Natural killer cell (primary cell): ENCODE measurements around the gene NDUFS5. TPM values are rescaled to one million over a fixed set of nuclear protein-coding genes. Genes with fewer than 3 reads are reported as not detected.

Source experiments
- ATAC-seq, 3 donors: fragments of 150-1000 bp in 2 of 3; fragments of 200-7000 bp in 1 of 3; cut with Tn5 transposase; 1 replicate in 1 of 3; 2 replicates in 2 of 3; pipeline ENCODE4 v1.10.0; 2021; ENCODE audit warnings: mild to moderate bottlenecking in 2 of 3, moderate library complexity in 2 of 3
- DNase-seq, 2 donors: peaks; one replicate each; pipeline versions ENCODE4 v3.0.0 to v3.0.0-alpha.2; 2013 to 2021; ENCODE audit warnings: mixed read lengths in 1 of 2
- H3K27ac ChIP-seq: one replicate; pipeline ENCODE4 v1.5.1; 2013; ENCODE audit warnings: mild to moderate bottlenecking, low read length
- H3K27me3 ChIP-seq: one replicate; pipeline ENCODE4 v1.6.1; 2013; ENCODE audit warnings: low read length; ENCODE audit not compliant: control insufficient read depth, insufficient read depth
- H3K36me3 ChIP-seq: one replicate; pipeline ENCODE4 v1.6.1; 2013; ENCODE audit warnings: low read length; ENCODE audit not compliant: control insufficient read depth, insufficient read depth
- H3K4me1 ChIP-seq: one replicate; pipeline ENCODE4 v1.6.1; 2013; ENCODE audit warnings: low read length; ENCODE audit not compliant: control insufficient read depth, insufficient read depth
- H3K4me3 ChIP-seq: one replicate; pipeline ENCODE4 v1.5.1; 2013; ENCODE audit warnings: low read length
- H3K9me3 ChIP-seq: one replicate; pipeline ENCODE4 v1.6.1; 2013; ENCODE audit warnings: low read length; ENCODE audit not compliant: control insufficient read depth, insufficient read depth
- H3K27ac Mint-ChIP-seq, 2 donors: one replicate each; pipeline ENCODE4 v1.8.0; 2022; ENCODE audit warnings: mild to moderate bottlenecking in 2 of 2, mixed read lengths in 2 of 2, moderate library complexity in 1 of 2
- H3K27me3 Mint-ChIP-seq, 2 donors: one replicate each; pipeline ENCODE4 v1.8.0; 2022; ENCODE audit warnings: low read depth in 2 of 2, mixed read lengths in 2 of 2
- H3K36me3 Mint-ChIP-seq: one replicate; pipeline ENCODE4 v1.8.0; 2022; ENCODE audit warnings: mixed read lengths
- H3K4me1 Mint-ChIP-seq, 2 donors: one replicate each; pipeline ENCODE4 v1.8.0; 2022; ENCODE audit warnings: mixed read lengths in 2 of 2
- H3K4me3 Mint-ChIP-seq: one replicate; pipeline ENCODE4 v1.8.0; 2022; ENCODE audit warnings: mild to moderate bottlenecking, moderate library complexity, mixed read lengths
- H3K9me3 Mint-ChIP-seq, 2 donors: one replicate each; pipeline ENCODE4 v1.8.0; 2022; ENCODE audit warnings: mixed read lengths in 2 of 2
- CTCF ChIP-seq: fragments of 200-600 bp; IDR thresholded peaks from one replicate; pipeline ENCODE4 v1.8.0; 2022; ENCODE audit warnings: antibody characterized with exemption
- WGBS: methylation state at CpG from one replicate; pipeline ENCODE4 v1.1.7; 2013; ENCODE audit warnings: missing lambda C conversion rate; ENCODE audit not compliant: insufficient coverage; 5-methylcytosine and 5-hydroxymethylcytosine counted together
- intact Hi-C: fragments of 100-400 bp; cut with micrococcal nuclease; formaldehyde crosslinking; loops from one replicate; pipeline ENCODE4 v1.14.2; 2022
- total RNA-seq, 4 donors: library from RNA; stranded (reverse); fragments of 120-200 nt in 1 of 4; gene quantifications; one replicate each; pipeline versions ENCODE4 v1.2.3 to v1.2.4, GENCODE V29; 2013 to 2022

The NDUFS5 gene
- total RNA-seq, 3 donors from 2014 or later (not counting 1 experiment from before 2014, with no cell fraction given) = 63.6 to 72.9 (median 71.1) TPM

GRCh38 chr1:39034114-39034654, 8.0 kb downstream of the NDUFS5 start:
- intact Hi-C loops = no loop called here
- TF ChIP-seq CTCF = no peak
- Histone ChIP-seq H3K27me3 (no peaks in the 10 kb centered on the region), H3K4me3 (no peak overlapping the region), H3K27ac (no peak overlapping the region), H3K36me3 (peaks cover 31% of the 10 kb centered on the region), H3K9me3 (no peaks in the 10 kb centered on the region), H3K4me1 (no peaks in the 10 kb centered on the region)
- Mint-ChIP-seq H3K27ac (peak overlapping the region; percentile 61 to 73), H3K27me3 (no peaks in the 10 kb centered on the region), H3K4me1 (peaks cover 7 to 21% of the 10 kb centered on the region in 2 donors), H3K9me3 (no peaks in the 10 kb centered on the region), H3K36me3 (peaks cover 4% of the 10 kb centered on the region), H3K4me3 (peak overlapping the region; percentile 50)
- WGBS = 76% methylated on average over 3 of the region's 6 CpGs
- ATAC-seq (no peak), DNase-seq (peak in 1 of 2 donors; percentile 52)

- Histone ChIP-seq H3K4me3 (no peak overlapping the region), H3K36me3 (peaks cover 26% of the 10 kb centered on the region), H3K27ac (no peak overlapping the region), H3K27me3 (no peaks in the 10 kb centered on the region), H3K9me3 (no peaks in the 10 kb centered on the region), H3K4me1 (no peaks in the 10 kb centered on the region)
- no peak for ATAC-seq
- intact Hi-C loops = no loop called here
- DNase-seq = no peak
- peaks cover 7 to 17% of the 10 kb centered on the region in 2 donors for H3K4me1 Mint-ChIP-seq
- no peak for TF ChIP-seq CTCF
- no peaks in the 10 kb centered on the region for H3K9me3 Mint-ChIP-seq
- H3K27ac Mint-ChIP-seq = no peak overlapping the region
- no peak overlapping the region for H3K4me3 Mint-ChIP-seq
- 88% methylated on average over 5 of the region's 5 CpGs for WGBS
- H3K27me3 Mint-ChIP-seq = no peaks in the 10 kb centered on the region
- no peaks in the 10 kb centered on the region for H3K36me3 Mint-ChIP-seq
Measured at GRCh38 chr1:39036678-39037077, 10.5 kb downstream of the NDUFS5 start.

- Mint-ChIP-seq H3K9me3 (no peaks in the 10 kb centered on the region), H3K27ac (no peak overlapping the region), H3K36me3 (peaks cover 7% of the 10 kb centered on the region), H3K27me3 (no peaks in the 10 kb centered on the region), H3K4me3 (no peak overlapping the region), H3K4me1 (no peaks in the 10 kb centered on the region)
- WGBS = 93% methylated on average over 3 of the region's 3 CpGs
- DNase-seq = no peak
- Histone ChIP-seq H3K36me3 (peaks cover 9% of the 10 kb centered on the region), H3K4me1 (no peaks in the 10 kb centered on the region), H3K4me3 (no peak overlapping the region), H3K27me3 (no peaks in the 10 kb centered on the region), H3K9me3 (no peaks in the 10 kb centered on the region), H3K27ac (no peak overlapping the region)
- no peak for TF ChIP-seq CTCF
- no peak for ATAC-seq
- intact Hi-C loops = no loop called here
Measured at GRCh38 chr1:39043513-39043912, 17.4 kb downstream of the NDUFS5 start.

GRCh38 chr1:39044762-39045161, 18.6 kb downstream of the NDUFS5 start:
- Histone ChIP-seq H3K36me3 (peaks cover 9% of the 10 kb centered on the region), H3K4me3 (no peak overlapping the region), H3K27me3 (no peaks in the 10 kb centered on the region), H3K9me3 (no peaks in the 10 kb centered on the region), H3K4me1 (no peaks in the 10 kb centered on the region), H3K27ac (no peak overlapping the region)
- H3K27ac Mint-ChIP-seq = no peak overlapping the region
- TF ChIP-seq CTCF = no peak
- 100% methylated on average over 1 of the region's 1 CpG for WGBS
- ATAC-seq (no peak), DNase-seq (no peak)
- H3K4me3 Mint-ChIP-seq = no peak overlapping the region
- intact Hi-C loops = no loop called here
- no peaks in the 10 kb centered on the region for H3K4me1 Mint-ChIP-seq
- peaks cover 7% of the 10 kb centered on the region for H3K36me3 Mint-ChIP-seq
- no peaks in the 10 kb centered on the region for H3K27me3 Mint-ChIP-seq
- H3K9me3 Mint-ChIP-seq = no peaks in the 10 kb centered on the region
